OCI-LY1 (cell line): ENCODE measurements around the gene FOSB.

ENCODE experiments used
- CTCF ChIP-seq: fragments of 200-600 bp; sonication (generic), shearing (Covaris generic); IDR thresholded peaks from 2 replicates; pipeline ENCODE4 v1.5.1; 2017; ENCODE audit warnings: mild to moderate bottlenecking, antibody characterized with exemption, low read length, moderate library complexity, mixed read lengths
- EZH2 ChIP-seq: fragments of 200-600 bp; sonication (generic), shearing (Covaris generic); IDR thresholded peaks from 2 replicates; pipeline ENCODE4 v1.8.0; 2017; ENCODE audit warnings: borderline replicate concordance, mixed run types, mild to moderate bottlenecking, antibody characterized with exemption, low read length, moderate library complexity, mixed read lengths

GRCh38 chr19:45464274-45464673, 3.5 kb upstream of the FOSB start:
- no peak for TF ChIP-seq CTCF
- TF ChIP-seq EZH2 = no peak
